Measurements from ENCODE around the gene RBPMS2. TPM values are rescaled to one million over a fixed set of nuclear protein-coding genes. Genes with fewer than 3 reads are reported as not detected.

RBPMS2 gene
- total RNA-seq, 1 donor from 2014 or later: 276 TPM

GRCh38 chr15:64731805-64732151 lies 43.6 kb downstream of the RBPMS2 start:
- no peak for TF ChIP-seq CTCF (IDR thresholded peaks at IDR 0.05; ENCODE audit: borderline replicate concordance)
- Histone ChIP-seq H3K9me3 (replicated peaks) (no peaks in the 10 kb centered on the region), H3K4me1 (peaks cover 11% of the 10 kb centered on the region), H3K27ac (replicated peaks) (peak overlapping the region; percentile 30), H3K27me3 (ENCODE audit: low read depth) (no peaks in the 10 kb centered on the region), H3K36me3 (peaks cover 5% of the 10 kb centered on the region), H3K4me3 (no peak overlapping the region)
- intact Hi-C loops (cut with micrococcal nuclease): loop anchor here (5.0 kb wide), 2 partner anchors 76 to 176 kb away; no protein-coding TSS in a partner anchor
- no peak for DNase-seq

DNA sequence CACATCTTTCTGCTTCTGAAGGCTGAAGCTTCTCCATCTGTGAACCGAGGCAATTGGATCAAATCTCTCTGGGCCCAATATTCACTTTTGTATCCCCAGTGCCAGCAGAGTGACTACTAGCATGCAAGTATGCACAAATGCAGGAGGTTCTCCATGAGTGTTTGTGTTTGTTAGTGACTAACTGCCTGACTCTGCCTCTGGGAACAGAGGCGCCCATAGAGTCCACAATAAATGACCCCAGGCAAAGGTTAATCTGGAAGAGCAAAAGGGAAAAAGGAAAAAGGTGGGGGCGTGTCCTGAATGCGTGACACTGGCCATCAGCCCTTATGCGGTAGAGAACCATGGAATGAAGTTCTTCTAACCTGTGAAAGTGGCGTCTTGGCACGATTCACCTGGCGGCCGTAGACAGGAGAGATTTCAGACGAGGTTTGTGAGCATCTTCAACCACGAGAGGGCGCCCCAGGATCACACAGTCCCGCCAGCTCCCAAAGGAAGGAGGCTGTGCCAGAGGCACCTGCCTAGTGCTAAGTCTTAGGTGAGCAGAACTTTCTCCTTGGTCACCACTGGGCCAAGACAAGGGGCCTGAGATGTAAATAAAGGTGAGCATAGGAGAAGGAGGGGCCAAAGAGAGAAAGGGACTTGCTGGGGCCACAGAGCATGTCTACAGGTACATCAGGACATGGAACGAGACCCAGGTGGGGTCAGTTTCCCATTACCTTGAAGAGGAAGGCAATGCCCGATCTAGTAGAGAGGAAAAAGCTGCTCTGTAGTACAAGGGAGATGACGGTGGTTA lies 44.2 kb downstream of the RBPMS2 start:
- intact Hi-C loops (cut with micrococcal nuclease): loop anchor here (5.0 kb wide), 2 partner anchors 76 to 176 kb away; no protein-coding TSS in a partner anchor
- peaks cover 5% of the 10 kb centered on the region for H3K36me3 ChIP-seq
- H3K4me1 ChIP-seq: peaks cover 6% of the 10 kb centered on the region
- H3K27me3 ChIP-seq (ENCODE audit: low read depth): no peaks in the 10 kb centered on the region
- H3K27ac ChIP-seq (replicated peaks): no peak overlapping the region
- peak; percentile 94 for TF ChIP-seq CTCF (IDR thresholded peaks at IDR 0.05; ENCODE audit: borderline replicate concordance)
- DNase-seq: peak; percentile 83
- H3K4me3 ChIP-seq: no peak overlapping the region
- no peaks in the 10 kb centered on the region for H3K9me3 ChIP-seq (replicated peaks)

GRCh38 chr15:64730151-64730550 lies 45.2 kb downstream of the RBPMS2 start:
- Histone ChIP-seq H3K4me3 (no peak overlapping the region), H3K4me1 (peaks cover 6% of the 10 kb centered on the region), H3K27me3 (ENCODE audit: low read depth) (no peaks in the 10 kb centered on the region), H3K27ac (replicated peaks) (no peak overlapping the region), H3K36me3 (peaks cover 5% of the 10 kb centered on the region), H3K9me3 (replicated peaks) (no peaks in the 10 kb centered on the region)
- TF ChIP-seq CTCF (IDR thresholded peaks at IDR 0.05; ENCODE audit: borderline replicate concordance): no peak
- no peak for DNase-seq
- intact Hi-C loops (cut with micrococcal nuclease): loop anchor here (5.0 kb wide), 2 partner anchors 77 to 177 kb away; no protein-coding TSS in a partner anchor

GRCh38 chr15:64720188-64720587 lies 55.2 kb downstream of the RBPMS2 start:
- Histone ChIP-seq H3K4me1 (peaks cover 45% of the 10 kb centered on the region), H3K27ac (replicated peaks) (peak overlapping the region; percentile 83), H3K4me3 (no peak overlapping the region), H3K9me3 (replicated peaks) (no peaks in the 10 kb centered on the region), H3K27me3 (ENCODE audit: low read depth) (no peaks in the 10 kb centered on the region), H3K36me3 (peaks cover 23% of the 10 kb centered on the region)
- intact Hi-C loops (cut with micrococcal nuclease): no loop called here
- DNase-seq: no peak
- no peak for TF ChIP-seq CTCF (IDR thresholded peaks at IDR 0.05; ENCODE audit: borderline replicate concordance)

GRCh38 chr15:64717735-64718495 lies 57.5 kb downstream of the RBPMS2 start:
- intact Hi-C loops (cut with micrococcal nuclease): no loop called here
- DNase-seq: no peak
- Histone ChIP-seq H3K4me1 (peaks cover 45% of the 10 kb centered on the region), H3K36me3 (peaks cover 41% of the 10 kb centered on the region), H3K27ac (replicated peaks) (peak overlapping the region; percentile 93), H3K9me3 (replicated peaks) (no peaks in the 10 kb centered on the region), H3K27me3 (ENCODE audit: low read depth) (no peaks in the 10 kb centered on the region), H3K4me3 (peak overlapping the region; percentile 50)
- TF ChIP-seq CTCF (IDR thresholded peaks at IDR 0.05; ENCODE audit: borderline replicate concordance): no peak
